Tibial nerve (tissue), 4 donors: ENCODE measurements around the gene CALB2.

Experiments
- CTCF ChIP-seq, 5 experiments: fragments of 200-600 bp in 3 of 5; fragments of 450-650 bp in 2 of 5; sonication (generic) in 3 of 5; IDR thresholded peaks; one replicate each; pipeline ENCODE4 v1.5.1; 2016 to 2019; ENCODE audit warnings: antibody characterized with exemption in 5 of 5, mild to moderate bottlenecking in 3 of 5, moderate library complexity in 2 of 5
- EP300 ChIP-seq, 2 donors: sonication (generic); formaldehyde crosslinking; IDR thresholded peaks; one replicate each; pipeline ENCODE4 v1.6.1; 2017; ENCODE audit warnings: antibody characterized with exemption in 2 of 2, mild to moderate bottlenecking in 1 of 2
- POLR2A ChIP-seq, 2 donors: fragments of 450-650 bp; IDR thresholded peaks; one replicate each; pipeline ENCODE4 v1.6.1; 2017; ENCODE audit warnings: antibody characterized with exemption in 2 of 2, mild to moderate bottlenecking in 2 of 2, moderate library complexity in 2 of 2

GRCh38 chr16:71351558-71351901 is 7.0 kb upstream of the CALB2 start:
- TF ChIP-seq POLR2A (IDR thresholded peaks at IDR 0.05), result no peak
- no peak for TF ChIP-seq EP300 (IDR thresholded peaks at IDR 0.05)
- TF ChIP-seq CTCF (IDR thresholded peaks at IDR 0.05), result no peak
